H1 (cell line): ENCODE measurements around the gene LHFPL3. TPM values are rescaled to one million over a fixed set of nuclear protein-coding genes. Genes with fewer than 3 reads are reported as not detected.

Experiments
- CTCF ChIA-PET: fragments of 300-600 bp; sonication (Branson Sonifier 250); formaldehyde crosslinking; loops from one replicate; lab custom pipeline; 2021; ENCODE audit not compliant: partially characterized antibody; lab: Charles Lee
- POLR2A ChIA-PET: fragments of 300-600 bp; sonication (Branson Sonifier 250); formaldehyde crosslinking; loops from one replicate; lab custom pipeline; 2021; ENCODE audit warnings: inconsistent platforms; ENCODE audit not compliant: partially characterized antibody; lab: Charles Lee
- DNase-seq, 2 experiments: peaks; one replicate each; pipeline versions ENCODE4 v3.0.0 to v3.0.0-alpha.2; 2010 to 2022; ENCODE audit warnings: low spot score in 2 of 2, low read depth in 1 of 2, mixed read lengths in 1 of 2
- FAIRE-seq: peaks from 2 replicates; lab custom pipeline; 2011; peaks lifted over from hg19 to GRCh38; lab: Jason Lieb, UNC
- H2AFZ ChIP-seq: 2 replicates; pipeline ENCODE4 v1.8.1; 2012; ENCODE audit warnings: low read length, inconsistent platforms
- H2AK5ac ChIP-seq: 2 replicates; pipeline ENCODE4 v1.6.1; 2013; ENCODE audit warnings: low read depth, low read length
- H2BK120ac ChIP-seq: replicated peaks from 2 replicates; pipeline ENCODE3; 2013; ENCODE audit warnings: low read depth, low read length, inconsistent platforms
- H2BK12ac ChIP-seq: 2 replicates; pipeline ENCODE4 v1.6.1; 2013; ENCODE audit warnings: low read depth, low read length
- H2BK15ac ChIP-seq: 2 replicates; pipeline ENCODE4 v1.6.1; 2013; ENCODE audit warnings: low read length
- H2BK20ac ChIP-seq: 2 replicates; pipeline ENCODE4 v1.6.1; 2013; ENCODE audit warnings: low read length
- H2BK5ac ChIP-seq: 2 replicates; pipeline ENCODE4 v1.6.1; 2013; ENCODE audit warnings: low read depth, low read length
- H3K14ac ChIP-seq: 2 replicates; pipeline ENCODE4 v1.6.1; 2013; ENCODE audit warnings: inconsistent platforms; ENCODE audit not compliant: insufficient read length
- H3K18ac ChIP-seq: 2 replicates; pipeline ENCODE4 v1.6.1; 2013; ENCODE audit warnings: low read length; ENCODE audit errors: extremely low read depth
- H3K23ac ChIP-seq: 2 replicates; pipeline ENCODE4 v1.6.1; 2013; ENCODE audit warnings: inconsistent platforms; ENCODE audit not compliant: insufficient read length
- H3K23me2 ChIP-seq: 2 replicates; pipeline ENCODE4 v1.6.1; 2013; ENCODE audit warnings: low read depth, low read length
- H3K27ac ChIP-seq: 2 replicates; pipeline ENCODE4 v1.6.1; 2011; ENCODE audit warnings: low read depth, low read length, inconsistent platforms
- H3K27me3 ChIP-seq, 4 experiments: replicated peaks in 1 of 4; 1 replicate in 1 of 4; 2 replicates in 3 of 4; pipeline versions ENCODE4 v1.6.1 to v1.8.1; 2011 to 2013; ENCODE audit warnings: low read length in 3 of 4, mild to moderate bottlenecking in 3 of 4, inconsistent platforms in 2 of 4, mixed read lengths in 2 of 4, moderate library complexity in 1 of 4; ENCODE audit not compliant: control insufficient read depth in 3 of 4, insufficient read depth in 3 of 4; ENCODE audit errors: extremely low read depth in 1 of 4
- H3K36me3 ChIP-seq, 4 experiments: 2 replicates each; pipeline versions ENCODE4 v1.6.1 to v1.8.1; 2011 to 2013; ENCODE audit warnings: mild to moderate bottlenecking in 4 of 4, low read length in 3 of 4, moderate library complexity in 2 of 4, control low read depth in 1 of 4, inconsistent platforms in 1 of 4; ENCODE audit not compliant: insufficient read depth in 4 of 4, control insufficient read depth in 2 of 4
- H3K4ac ChIP-seq: replicated peaks from 2 replicates; pipeline ENCODE3; 2013; ENCODE audit warnings: low read length, low read depth, mixed read lengths, inconsistent platforms; ENCODE audit not compliant: insufficient read length
- H3K4me1 ChIP-seq, 4 experiments: replicated peaks in 1 of 4; 1 replicate in 1 of 4; 2 replicates in 3 of 4; pipeline versions ENCODE4 v1.6.1 to v1.8.1; 2011 to 2013; ENCODE audit warnings: low read length in 3 of 4, inconsistent platforms in 2 of 4, mixed read lengths in 1 of 4; ENCODE audit not compliant: insufficient read depth in 4 of 4, control insufficient read depth in 3 of 4
- H3K4me2 ChIP-seq, 2 experiments: 2 replicates each; pipeline versions ENCODE4 v1.6.1 to v1.8.1; 2011 to 2013; ENCODE audit warnings: low read depth in 2 of 2, low read length in 2 of 2, control low read depth in 1 of 2, inconsistent platforms in 1 of 2, mild to moderate bottlenecking in 1 of 2; ENCODE audit not compliant: insufficient read depth in 1 of 2
- H3K4me3 ChIP-seq, 4 experiments: fragments of 200-600, 300-600 bp in 1 of 4; sonication (generic), shearing (Covaris generic), sonication (Bioruptor Twin) in 1 of 4; 2 replicates each; pipeline versions ENCODE4 v1.5.1 to v1.8.1; 2011 to 2016; ENCODE audit warnings: low read length in 4 of 4, low read depth in 3 of 4, control low read depth in 2 of 4, inconsistent platforms in 2 of 4, mild to moderate bottlenecking in 2 of 4, mixed read lengths in 1 of 4, moderate library complexity in 1 of 4; ENCODE audit not compliant: insufficient read depth in 2 of 4; ENCODE audit errors: extremely low read depth in 1 of 4
- H3K56ac ChIP-seq: replicated peaks from 2 replicates; pipeline ENCODE3; 2013; ENCODE audit warnings: low read depth, mild to moderate bottlenecking, mixed read lengths, low read length, inconsistent platforms; ENCODE audit not compliant: insufficient read length
- H3K79me1 ChIP-seq: 2 replicates; pipeline ENCODE4 v1.6.1; 2013; ENCODE audit warnings: low read depth, low read length, control low read depth
- H3K79me2 ChIP-seq, 2 experiments: 2 replicates each; pipeline versions ENCODE4 v1.6.1 to v1.8.1; 2012 to 2013; ENCODE audit warnings: low read length in 2 of 2, mild to moderate bottlenecking in 2 of 2, inconsistent platforms in 1 of 2; ENCODE audit not compliant: insufficient read depth in 2 of 2, control insufficient read depth in 1 of 2
- H3K9ac ChIP-seq, 4 experiments: replicated peaks in 1 of 4; 1 replicate in 1 of 4; 2 replicates in 3 of 4; pipeline versions ENCODE4 v1.6.1 to v1.8.1; 2011 to 2013; ENCODE audit warnings: low read depth in 3 of 4, low read length in 3 of 4, control low read depth in 2 of 4, mild to moderate bottlenecking in 2 of 4, moderate library complexity in 2 of 4, inconsistent platforms in 1 of 4; ENCODE audit errors: extremely low read depth in 1 of 4
- H3K9me3 ChIP-seq, 2 experiments: 2 replicates each; pipeline versions ENCODE4 v1.6.1 to v1.8.1; 2012 to 2013; ENCODE audit warnings: mild to moderate bottlenecking in 2 of 2, moderate library complexity in 2 of 2, control low read depth in 1 of 2, inconsistent platforms in 1 of 2, low read depth in 1 of 2, low read length in 1 of 2, mixed read lengths in 1 of 2; ENCODE audit not compliant: insufficient read depth in 2 of 2
- H4K20me1 ChIP-seq, 2 experiments: replicated peaks in 1 of 2; 2 replicates each; pipeline versions ENCODE3 to v1.8.1; 2011 to 2013; ENCODE audit warnings: inconsistent platforms in 2 of 2, low read length in 2 of 2, mild to moderate bottlenecking in 1 of 2; ENCODE audit not compliant: insufficient read depth in 2 of 2, control insufficient read depth in 1 of 2
- H4K5ac ChIP-seq: 2 replicates; pipeline ENCODE4 v1.6.1; 2013; ENCODE audit warnings: low read length, low read depth, mixed read lengths, inconsistent platforms; ENCODE audit not compliant: insufficient read length
- H4K8ac ChIP-seq: 2 replicates; pipeline ENCODE4 v1.8.0; 2013; ENCODE audit warnings: mild to moderate bottlenecking, moderate library complexity, low read length, inconsistent platforms; ENCODE audit not compliant: insufficient read depth; ENCODE audit errors: extremely low read depth
- H4K91ac ChIP-seq: replicated peaks from 2 replicates; pipeline ENCODE3; 2013; ENCODE audit warnings: low read length, mixed read lengths, inconsistent platforms; ENCODE audit not compliant: insufficient read length
- CHD1 ChIP-seq: IDR thresholded peaks from 2 replicates; pipeline ENCODE4 v1.6.1; 2012; ENCODE audit warnings: low read depth, low read length, improper control_type of control experiment
- GABPA ChIP-seq: IDR thresholded peaks from 2 replicates; pipeline ENCODE4 v1.6.1; 2011; ENCODE audit warnings: mild to moderate bottlenecking, low read length, moderate library complexity, borderline replicate concordance; ENCODE audit not compliant: insufficient read depth
- HDAC2 ChIP-seq, 2 experiments: fragments of 300-600 bp in 1 of 2; sonication (generic) in 1 of 2; IDR thresholded peaks; 2 replicates each; pipeline ENCODE4 v1.6.1; 2011 to 2012; ENCODE audit warnings: low read depth in 2 of 2, low read length in 2 of 2, mild to moderate bottlenecking in 2 of 2, moderate library complexity in 2 of 2, borderline replicate concordance in 1 of 2, inconsistent platforms in 1 of 2
- KDM5A ChIP-seq: fragments of 200-600 bp; IDR thresholded peaks from 2 replicates; pipeline ENCODE4 v1.7.1; 2012; ENCODE audit warnings: mild to moderate bottlenecking, low read length, inconsistent platforms, mixed read lengths
- MAFK ChIP-seq: IDR thresholded peaks from 2 replicates; pipeline ENCODE4 v1.6.1; 2012; ENCODE audit warnings: low read depth, mild to moderate bottlenecking, improper control_type of control experiment, low read length
- PHF8 ChIP-seq: fragments of 200-600 bp; sonication (generic); conservative IDR thresholded peaks from 2 replicates; pipeline ENCODE4 v1.7.1; 2012; ENCODE audit warnings: low read depth, mild to moderate bottlenecking, inconsistent platforms, low read length, moderate library complexity
- POLR2A ChIP-seq, 2 experiments: IDR thresholded peaks; 1 replicate in 1 of 2; 2 replicates in 1 of 2; pipeline ENCODE4 v1.6.1; 2011; ENCODE audit warnings: low read depth in 2 of 2, low read length in 2 of 2, mild to moderate bottlenecking in 2 of 2; ENCODE audit errors: control extremely low read depth in 1 of 2
- SRF ChIP-seq: IDR thresholded peaks from 2 replicates; pipeline ENCODE4 v1.6.1; 2011; ENCODE audit warnings: mild to moderate bottlenecking, low read depth, low read length, moderate library complexity
- TCF12 ChIP-seq: IDR thresholded peaks from 2 replicates; pipeline ENCODE4 v1.6.1; 2011; ENCODE audit warnings: low read depth, mild to moderate bottlenecking, low read length
- TEAD4 ChIP-seq: IDR thresholded peaks from 2 replicates; pipeline ENCODE4 v1.6.1; 2012; ENCODE audit warnings: low read depth, low read length, inconsistent platforms, mixed read lengths
- WGBS, 2 experiments: shearing (Covaris generic) in 1 of 2; methylation state at CpG; one replicate each; pipeline versions ENCODE4 v1.1.6 to v1.1.7; 2013 to 2015; ENCODE audit warnings: low lambda C conversion rate in 2 of 2, mixed read lengths in 2 of 2, inconsistent platforms in 1 of 2, low coverage in 1 of 2, missing lambda C conversion rate in 1 of 2; ENCODE audit not compliant: insufficient replicate concordance in 2 of 2, insufficient coverage in 1 of 2, insufficient read length in 1 of 2; ENCODE audit errors: extremely low coverage in 1 of 2, missing lambda C conversion rate in 1 of 2; 5-methylcytosine and 5-hydroxymethylcytosine counted together
- polyA plus RNA-seq, 7 experiments: library from polyadenylated mRNA; depleted of rRNA in 3 of 7; stranded (reverse) in 5 of 7; unstranded in 2 of 7; fragments of >200 nt in 5 of 7; fragments of 200-250 nt in 2 of 7; gene quantifications; 1 replicate in 5 of 7; 2 replicates in 1 of 7; 4 replicates in 1 of 7; pipeline versions ENCODE4 v1.2.1 to v1.2.3, GENCODE V29; 2011 to 2013; ENCODE audit warnings: missing spikeins in 2 of 7, mixed read lengths in 2 of 7
- total RNA-seq: library from RNA; stranded (reverse); fragmentation: NEBNext Ultra II Directional; extraction: Animal tissue kit (Norgen Biotek cat#: 25700); gene quantifications from 2 replicates; pipeline ENCODE4 v1.2.1, GENCODE V29; 2021

LHFPL3 gene
- total and polyA plus RNA-seq, 2 of the 8 experiments (the other 6 are each of a cell fraction or from before 2014, with no cell fraction given), result 0.24 to 0.50 TPM

GRCh38 chr7:104482362-104483037 lies 154.1 kb downstream of the LHFPL3 start:
- Histone ChIP-seq H3K36me3 (no peaks in the 10 kb centered on the region), H2BK120ac (no peak overlapping the region), H3K4me1 (no peaks in the 10 kb centered on the region), H3K27me3 (no peaks in the 10 kb centered on the region), H2AFZ (no peak overlapping the region), H3K9ac (no peak overlapping the region), H2BK15ac (no peak overlapping the region), H3K79me2 (no peaks in the 10 kb centered on the region), H3K27ac (no peak overlapping the region), H2AK5ac (no peak overlapping the region), H4K5ac (no peak overlapping the region), H4K8ac (no peak overlapping the region), H4K91ac (no peak overlapping the region), H3K79me1 (no peaks in the 10 kb centered on the region), H3K9me3 (peaks cover 23 to 49% of the 10 kb centered on the region in 2 experiments; a peak in 2 of 4 replicates), H3K23me2 (no peaks in the 10 kb centered on the region), H2BK5ac (no peak overlapping the region), H3K4ac (no peak overlapping the region), H4K20me1 (no peaks in the 10 kb centered on the region), H2BK12ac (no peak overlapping the region), H3K18ac (no peak overlapping the region), H3K4me2 (no peak overlapping the region), H3K14ac (no peak overlapping the region), H3K56ac (no peak overlapping the region), H3K4me3 (no peak overlapping the region), H2BK20ac (no peak overlapping the region), H3K23ac (no peak overlapping the region)
- no peak for TF ChIP-seq POLR2A (IDR thresholded peaks at IDR 0.05; ENCODE audit: control extremely low read depth in 1 of 2, low read depth in 2 of 2, low read length in 2 of 2)
- no peak for TF ChIP-seq KDM5A
- no peak for TF ChIP-seq GABPA
- no peak for TF ChIP-seq HDAC2 (IDR thresholded peaks at IDR 0.05; ENCODE audit: borderline replicate concordance in 1 of 2, low read depth in 2 of 2, low read length in 2 of 2)
- TF ChIP-seq MAFK, result no peak
- TF ChIP-seq TEAD4, result no peak
- no peak for TF ChIP-seq TCF12
- no peak for TF ChIP-seq PHF8
- no peak for TF ChIP-seq CHD1
- no peak for TF ChIP-seq SRF
- WGBS, 2 experiments, result 83% methylated on average over 6 of the region's 6 CpGs; no CpG with 5 or more reads in 1 of the 2 experiments
- CTCF ChIA-PET, result no interaction called here
- POLR2A ChIA-PET, result no interaction called here
- no peak for DNase-seq
- no peak for FAIRE-seq
